Trophoblast cell (in vitro differentiated cells and primary cell): Measurements from ENCODE around the gene RAB3GAP2.
"Not testable (repeated sequence)": the region's sequence is repeated elsewhere in the genome, so short reads cannot be mapped to it uniquely, and the experiment has no call there.

Source experiments
- DNase-seq, 2 donors: peaks; one replicate each; pipeline ENCODE4 v3.0.0-alpha.2; 2016
- H2AFZ ChIP-seq: 2 replicates; pipeline ENCODE4 v1.6.1; 2013; ENCODE audit warnings: low read length, moderate library complexity, mild to moderate bottlenecking; ENCODE audit not compliant: insufficient read depth, poor library complexity
- H2AK5ac ChIP-seq: 2 replicates; pipeline ENCODE4 v1.6.1; 2013; ENCODE audit warnings: mild to moderate bottlenecking, low read length
- H2BK120ac ChIP-seq: 2 replicates; pipeline ENCODE4 v1.6.1; 2013; ENCODE audit warnings: low read length, mild to moderate bottlenecking, moderate library complexity; ENCODE audit not compliant: insufficient read depth, poor library complexity
- H2BK12ac ChIP-seq: 2 replicates; pipeline ENCODE4 v1.6.1; 2013; ENCODE audit warnings: mild to moderate bottlenecking, low read length, moderate library complexity
- H2BK5ac ChIP-seq: 2 replicates; pipeline ENCODE4 v1.6.1; 2013; ENCODE audit warnings: low read length, low read depth, moderate library complexity, mild to moderate bottlenecking; ENCODE audit not compliant: poor library complexity
- H3K14ac ChIP-seq: 2 replicates; pipeline ENCODE4 v1.6.1; 2013; ENCODE audit warnings: mild to moderate bottlenecking, low read length
- H3K18ac ChIP-seq: 2 replicates; pipeline ENCODE4 v1.6.1; 2013; ENCODE audit warnings: mild to moderate bottlenecking, low read length
- H3K23ac ChIP-seq: 2 replicates; pipeline ENCODE4 v1.6.1; 2013; ENCODE audit warnings: low read length
- H3K27ac ChIP-seq: 2 replicates; pipeline ENCODE4 v1.5.1; 2013; ENCODE audit warnings: low read depth, mild to moderate bottlenecking, inconsistent platforms, low read length, moderate library complexity
- H3K27me3 ChIP-seq: 2 replicates; pipeline ENCODE4 v1.6.1; 2013; ENCODE audit warnings: inconsistent platforms, mild to moderate bottlenecking, low read length, moderate library complexity; ENCODE audit not compliant: insufficient read depth
- H3K36me3 ChIP-seq, 2 experiments: 1 replicate in 1 of 2; 2 replicates in 1 of 2; pipeline ENCODE4 v1.6.1; 2013; ENCODE audit warnings: low read length in 2 of 2, mild to moderate bottlenecking in 2 of 2, moderate library complexity in 1 of 2; ENCODE audit not compliant: insufficient read depth in 2 of 2, control insufficient read depth in 1 of 2
- H3K4ac ChIP-seq: 2 replicates; pipeline ENCODE4 v1.6.1; 2013; ENCODE audit warnings: low read depth, mild to moderate bottlenecking, low read length, moderate library complexity
- H3K4me1 ChIP-seq, 2 experiments: 1 replicate in 1 of 2; 2 replicates in 1 of 2; pipeline ENCODE4 v1.6.1; 2013; ENCODE audit warnings: low read length in 2 of 2, mild to moderate bottlenecking in 2 of 2, moderate library complexity in 1 of 2; ENCODE audit not compliant: insufficient read depth in 2 of 2, control insufficient read depth in 1 of 2
- H3K4me2 ChIP-seq: 2 replicates; pipeline ENCODE4 v1.6.1; 2013; ENCODE audit warnings: inconsistent platforms, mild to moderate bottlenecking, low read length, moderate library complexity
- H3K4me3 ChIP-seq: 2 replicates; pipeline ENCODE4 v1.5.1; 2013; ENCODE audit warnings: mild to moderate bottlenecking, low read depth, low read length, inconsistent platforms
- H3K79me1 ChIP-seq: one replicate; pipeline ENCODE4 v1.6.1; 2013; ENCODE audit warnings: low read length
- H3K79me2 ChIP-seq: 2 replicates; pipeline ENCODE4 v1.6.1; 2013; ENCODE audit warnings: low read length, mild to moderate bottlenecking; ENCODE audit not compliant: control insufficient read depth, insufficient read depth, poor library complexity
- H3K9ac ChIP-seq: 2 replicates; pipeline ENCODE4 v1.6.1; 2013; ENCODE audit warnings: mild to moderate bottlenecking, low read length
- H3K9me3 ChIP-seq: 2 replicates; pipeline ENCODE4 v1.6.1; 2013; ENCODE audit warnings: low read depth, mild to moderate bottlenecking, control low read depth, inconsistent platforms, low read length; ENCODE audit not compliant: insufficient read depth
- H4K12ac ChIP-seq: 2 replicates; pipeline ENCODE4 v1.6.1; 2013; ENCODE audit warnings: low read depth, mild to moderate bottlenecking, low read length, moderate library complexity
- H4K8ac ChIP-seq: 2 replicates; pipeline ENCODE4 v1.6.1; 2013; ENCODE audit warnings: low read depth, mild to moderate bottlenecking, low read length, moderate library complexity
- H4K91ac ChIP-seq: one replicate; pipeline ENCODE4 v1.6.1; 2013; ENCODE audit warnings: low read depth, mild to moderate bottlenecking, low read length, moderate library complexity
- WGBS: extraction: QIAGEN DNeasy Blood & Tissue Kit; methylation state at CpG from one replicate; pipeline ENCODE4 v1.1.7; 2013; ENCODE audit warnings: missing lambda C conversion rate; ENCODE audit not compliant: insufficient read length, insufficient coverage; ENCODE audit errors: extremely low coverage; 5-methylcytosine and 5-hydroxymethylcytosine counted together

RAB3GAP2 gene

GRCh38 chr1:220217383-220217988, 54.8 kb downstream of the RAB3GAP2 start:
- Histone ChIP-seq H2AK5ac (no peak overlapping the region), H4K91ac (no peak overlapping the region), H2AFZ (no peak overlapping the region), H3K27ac (no peak overlapping the region), H4K12ac (no peak overlapping the region), H3K4me3 (no peak overlapping the region), H3K18ac (no peak overlapping the region), H3K27me3 (no peaks in the 10 kb centered on the region), H3K4ac (no peak overlapping the region), H3K9me3 (no peaks in the 10 kb centered on the region), H3K14ac (no peak overlapping the region), H2BK120ac (no peak overlapping the region), H3K9ac (no peak overlapping the region), H3K4me2 (no peak overlapping the region), H4K8ac (no peak overlapping the region), H3K79me1 (no peaks in the 10 kb centered on the region), H3K23ac (no peak overlapping the region), H3K36me3 (peaks cover 0 to 3% of the 10 kb centered on the region in 2 experiments), H3K79me2 (no peaks in the 10 kb centered on the region), H3K4me1 (no peaks in the 10 kb centered on the region), H2BK12ac (no peak overlapping the region), H2BK5ac (no peak overlapping the region)
- no CpG with 5 or more reads among the region's 2 CpGs for WGBS
- DNase-seq, result peak in 1 of 2 donors; percentile 47

DNA sequence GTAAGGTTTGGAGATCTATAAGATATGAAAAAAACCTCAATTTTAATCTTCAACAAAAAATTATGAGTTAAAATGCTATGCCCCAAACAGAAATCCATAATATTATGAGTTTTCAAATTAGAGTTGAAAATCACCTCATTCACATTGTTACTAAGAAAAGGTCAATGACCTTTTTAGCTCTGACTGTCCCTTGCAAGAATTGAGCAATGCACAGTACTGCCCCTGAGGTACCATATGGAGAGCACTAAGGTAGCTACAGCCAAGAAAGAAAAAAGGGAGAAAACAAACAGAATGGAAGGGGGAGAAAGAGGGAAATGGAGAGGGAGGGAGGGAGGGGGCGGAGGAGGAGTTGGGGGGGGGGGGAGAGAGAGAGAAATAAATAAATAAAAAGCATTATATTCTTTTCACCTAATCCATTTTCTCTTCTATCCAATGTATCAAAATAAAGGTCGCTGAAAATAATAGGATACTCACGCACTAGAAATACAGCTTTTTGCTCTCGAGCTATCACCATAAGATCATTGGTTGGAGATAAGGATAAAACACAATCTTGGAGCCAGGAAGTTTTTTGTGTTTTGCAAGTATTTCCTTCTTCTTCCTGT, 58.8 kb downstream of the RAB3GAP2 start:
- no peak overlapping the region for H4K12ac ChIP-seq
- no peak overlapping the region for H3K4ac ChIP-seq
- H2BK12ac ChIP-seq, result no peak overlapping the region
- peaks cover 0 to 6% of the 10 kb centered on the region in 2 experiments for H3K36me3 ChIP-seq
- no peaks in the 10 kb centered on the region for H3K9me3 ChIP-seq
- H3K4me1 ChIP-seq, result no peaks in the 10 kb centered on the region
- H3K4me3 ChIP-seq, result no peak overlapping the region
- no peak overlapping the region for H2AK5ac ChIP-seq
- H3K27me3 ChIP-seq, result no peaks in the 10 kb centered on the region
- DNase-seq, result peak in 1 of 2 donors; percentile 6
- no peak overlapping the region for H3K18ac ChIP-seq
- H3K27ac ChIP-seq, result no peak overlapping the region
- H2AFZ ChIP-seq, result no peak overlapping the region
- H3K14ac ChIP-seq, result no peak overlapping the region
- no peak overlapping the region for H4K8ac ChIP-seq
- no peak overlapping the region for H3K9ac ChIP-seq
- H3K79me1 ChIP-seq, result no peaks in the 10 kb centered on the region
- no peak overlapping the region for H2BK5ac ChIP-seq
- WGBS, result no CpG with 5 or more reads among the region's 4 CpGs
- no peak overlapping the region for H3K23ac ChIP-seq
- no peak overlapping the region for H4K91ac ChIP-seq
- H2BK120ac ChIP-seq, result no peak overlapping the region
- no peak overlapping the region for H3K4me2 ChIP-seq
- H3K79me2 ChIP-seq, result no peaks in the 10 kb centered on the region

DNA sequence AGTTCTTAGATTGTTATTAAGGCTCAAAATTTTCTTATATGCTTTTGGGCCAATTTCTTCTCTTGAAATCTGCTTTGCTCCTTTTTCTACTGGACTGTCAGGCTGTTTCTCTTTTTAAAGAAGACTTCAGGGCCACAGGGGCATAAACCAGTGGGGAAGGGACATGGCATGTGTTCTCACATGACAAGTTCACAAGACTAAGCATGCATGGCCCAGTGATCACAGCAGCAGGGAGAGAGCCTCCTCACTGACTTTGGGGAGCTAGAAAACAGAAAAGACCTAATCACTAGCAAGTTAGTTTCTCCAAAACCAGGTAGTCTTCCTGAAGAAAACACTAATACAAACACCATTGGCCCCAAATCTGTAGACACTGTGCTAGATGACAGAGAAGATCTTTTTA, 64.8 kb downstream of the RAB3GAP2 start:
- Histone ChIP-seq H3K27me3 (no peaks in the 10 kb centered on the region), H2BK12ac (no peak overlapping the region), H4K12ac (no peak overlapping the region), H3K79me2 (no peaks in the 10 kb centered on the region), H3K18ac (no peak overlapping the region), H2BK120ac (no peak overlapping the region), H3K4me1 (no peaks in the 10 kb centered on the region), H2AFZ (no peak overlapping the region), H3K4ac (no peak overlapping the region), H4K8ac (no peak overlapping the region), H4K91ac (no peak overlapping the region), H3K4me2 (no peak overlapping the region), H3K14ac (no peak overlapping the region), H2BK5ac (no peak overlapping the region), H3K23ac (no peak overlapping the region), H3K36me3 (peaks cover 2 to 14% of the 10 kb centered on the region in 2 experiments), H3K9ac (no peak overlapping the region), H3K79me1 (no peaks in the 10 kb centered on the region), H3K4me3 (no peak overlapping the region), H3K27ac (no peak overlapping the region), H2AK5ac (no peak overlapping the region), H3K9me3 (no peaks in the 10 kb centered on the region)
- no peak for DNase-seq

GRCh38 chr1:220204758-220205157, 67.5 kb downstream of the RAB3GAP2 start:
- H3K27ac ChIP-seq, H3K79me2 ChIP-seq, H3K4me2 ChIP-seq, H3K9ac ChIP-seq, H3K9me3 ChIP-seq, H3K27me3 ChIP-seq, H4K8ac ChIP-seq, H3K79me1 ChIP-seq, H3K14ac ChIP-seq, H2BK120ac ChIP-seq, H2BK5ac ChIP-seq, H3K4me1 ChIP-seq, H4K91ac ChIP-seq, H3K4ac ChIP-seq, DNase-seq, H4K12ac ChIP-seq, H3K4me3 ChIP-seq, H3K18ac ChIP-seq, H2BK12ac ChIP-seq, H2AFZ ChIP-seq, H3K23ac ChIP-seq, H2AK5ac ChIP-seq: not testable (repeated sequence)
- peaks cover 4 to 19% of the 10 kb centered on the region in 2 experiments for H3K36me3 ChIP-seq
- no CpG with 5 or more reads among the region's 2 CpGs for WGBS
